Measurements from ENCODE around the gene NOLC1. TPM values are rescaled to one million over a fixed set of nuclear protein-coding genes. Genes with fewer than 3 reads are reported as not detected.

The NOLC1 gene
- total RNA-seq, 4 donors from 2014 or later: 19.2 to 30.7 (median 22.0) TPM

GRCh38 chr10:102123223-102123622, 29.0 kb upstream of the NOLC1 start:
- no peak for TF ChIP-seq CTCF (IDR thresholded peaks at IDR 0.05; ENCODE audit: low read depth)

GRCh38 chr10:102131286-102132170, 20.7 kb upstream of the NOLC1 start:
- TF ChIP-seq CTCF (IDR thresholded peaks at IDR 0.05; ENCODE audit: low read depth): no peak

DNA sequence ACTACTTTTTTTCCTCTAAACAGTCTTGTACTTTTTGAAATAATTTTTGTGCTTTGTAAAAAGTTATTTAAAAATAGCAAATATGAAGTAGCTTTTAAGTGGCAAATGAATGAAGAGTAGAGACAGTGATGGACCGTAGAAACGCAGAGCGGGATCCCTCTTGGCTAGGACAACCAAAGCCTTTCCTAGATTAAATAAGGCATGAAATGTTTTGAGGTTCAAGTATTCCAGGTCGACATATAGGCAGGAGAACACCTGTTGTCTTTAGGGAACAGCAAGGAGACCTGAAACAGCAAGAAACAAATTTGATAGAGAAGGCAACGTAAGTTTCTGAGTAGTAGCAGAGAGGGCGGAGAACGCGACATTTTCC, 20.0 kb upstream of the NOLC1 start:
- TF ChIP-seq CTCF (IDR thresholded peaks at IDR 0.05; ENCODE audit: low read depth): no peak

DNA sequence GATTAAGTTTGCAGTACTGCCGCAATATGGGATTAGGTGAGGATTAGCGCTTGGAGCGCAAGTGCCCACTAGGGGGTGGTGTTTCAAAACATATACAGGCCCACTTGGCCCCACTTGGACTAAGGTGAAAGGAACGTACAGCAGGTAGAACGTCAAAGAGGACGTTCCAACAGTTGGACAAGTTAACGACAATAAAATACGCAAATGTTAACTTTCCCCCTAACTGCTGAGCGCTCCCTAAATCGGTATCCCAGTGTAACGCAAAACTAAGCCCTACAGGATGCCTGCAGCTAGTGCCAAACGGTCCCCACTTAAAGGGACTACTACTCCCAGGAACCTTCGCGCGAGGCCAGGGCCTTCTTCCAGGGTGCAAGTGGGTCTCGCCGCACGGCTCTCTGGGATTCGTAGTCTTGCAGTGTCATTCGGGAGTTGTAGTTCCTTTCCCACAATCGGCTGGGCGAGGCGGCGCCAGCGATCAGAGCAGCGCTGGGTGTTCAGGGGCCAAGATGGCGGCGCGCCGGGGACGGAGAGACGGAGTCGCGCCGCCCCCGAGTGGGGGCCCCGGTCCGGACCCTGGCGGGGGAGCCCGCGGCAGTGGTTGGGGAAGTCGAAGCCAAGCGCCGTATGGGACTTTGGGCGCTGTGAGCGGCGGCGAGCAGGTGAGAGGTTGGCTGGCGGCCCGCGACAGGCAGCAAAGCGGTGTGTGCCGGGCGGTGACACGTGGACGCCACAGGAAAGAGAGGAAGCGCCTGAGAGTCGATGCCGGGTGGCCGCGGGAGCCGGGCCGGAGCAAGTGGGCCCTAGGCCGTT, 19.4 kb upstream of the NOLC1 start, which contains the start of gene PPRC1:
TSS of gene PPRC1 (plus strand) at position 478 of the 810 bp plus-strand sequence. CDS start at position 507, 29 bp downstream.
- TF ChIP-seq CTCF (IDR thresholded peaks at IDR 0.05; ENCODE audit: low read depth): no peak

DNA sequence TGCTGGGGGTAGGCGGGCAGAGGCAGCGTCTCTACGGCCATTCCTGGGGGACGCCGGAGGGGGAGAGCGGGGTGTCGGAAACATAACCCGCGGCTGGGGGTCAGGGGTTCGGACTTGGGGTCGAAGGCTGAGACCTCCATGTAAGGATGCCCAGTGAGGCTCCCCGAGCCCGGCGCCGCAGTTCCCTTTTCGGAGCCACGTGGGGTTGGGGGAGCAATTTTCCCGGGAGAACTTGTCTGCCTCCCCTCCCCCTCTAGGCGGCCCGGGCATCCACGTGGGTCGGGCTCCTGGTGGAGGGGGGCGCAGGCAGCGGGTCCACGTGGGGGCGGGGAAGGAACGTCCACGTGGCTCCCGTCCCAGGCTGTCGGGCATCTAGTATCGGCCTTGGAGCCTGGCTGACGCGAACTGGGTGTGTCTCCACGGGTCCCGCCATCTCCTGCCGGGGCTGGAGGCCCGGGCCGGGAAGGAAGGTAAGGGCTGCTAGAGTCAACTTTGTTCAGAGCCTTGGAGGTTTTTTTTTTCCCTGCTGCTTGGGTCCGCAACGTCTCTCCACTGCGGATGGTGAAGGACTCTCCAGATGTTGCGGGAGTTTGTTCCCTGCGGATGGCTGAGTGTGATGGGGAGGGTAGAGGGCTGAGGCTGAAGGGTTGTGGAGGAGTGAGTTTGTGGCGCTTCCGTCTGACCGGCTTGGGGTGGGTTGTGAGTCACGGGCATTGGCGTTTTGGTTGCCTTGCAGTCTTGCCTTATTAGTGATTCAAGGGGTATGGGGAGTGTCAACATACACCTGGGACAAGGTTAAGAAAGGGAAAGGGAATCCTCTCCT, 18.6 kb upstream of the NOLC1 start:
- TF ChIP-seq CTCF (IDR thresholded peaks at IDR 0.05; ENCODE audit: low read depth): no peak

DNA sequence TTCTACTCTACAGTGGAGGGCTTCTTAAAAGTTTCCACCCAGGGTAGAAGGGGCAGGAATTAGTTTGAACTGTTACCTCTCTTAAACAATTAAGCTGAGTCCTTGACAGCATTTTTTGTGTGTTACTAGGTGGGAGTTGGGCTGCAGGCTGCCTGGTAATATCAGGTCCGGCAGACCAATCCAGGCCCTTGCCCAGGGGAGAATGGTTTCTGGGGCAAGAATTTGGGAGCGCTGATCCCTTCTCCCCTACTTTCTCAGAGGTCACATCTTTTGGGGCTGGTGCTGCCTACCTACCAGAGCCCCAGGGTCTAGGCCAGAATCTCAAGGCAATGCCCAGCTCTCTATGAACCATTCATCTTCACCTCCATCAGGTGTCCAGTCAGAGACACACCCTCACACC, 17.8 kb upstream of the NOLC1 start:
- no peak for TF ChIP-seq CTCF (IDR thresholded peaks at IDR 0.05; ENCODE audit: low read depth)

Measured in subcutaneous adipose tissue (tissue), 4 donors.